Measurements from ENCODE around the gene RTP2. TPM values are rescaled to one million over a fixed set of nuclear protein-coding genes. Genes with fewer than 3 reads are reported as not detected.

The RTP2 gene
- total RNA-seq, 1 donor from 2014 or later, result not detected

GRCh38 chr3:187667526-187667925, 34.8 kb downstream of the RTP2 start:
- DNase-seq, result no peak

- no peak for DNase-seq
Observed at GRCh38 chr3:187665764-187666402, 36.5 kb downstream of the RTP2 start.

GRCh38 chr3:187665010-187665409, 37.3 kb downstream of the RTP2 start:
- no peak for DNase-seq

- DNase-seq, result no peak
Observed at GRCh38 chr3:187662848-187663409, 39.4 kb downstream of the RTP2 start.

GRCh38 chr3:187661267-187661666, 41.1 kb downstream of the RTP2 start:
- DNase-seq, result no peak

GRCh38 chr3:187651282-187651681, 51.1 kb downstream of the RTP2 start:
- DNase-seq, result no peak

Other genes starting within 250 kb of the RTP2 start
- not detected for gene SST, start 32.2 kb downstream of the RTP2 start, total RNA-seq
- 19.2 TPM for gene BCL6, start 42.9 kb upstream of the RTP2 start, total RNA-seq